Measurements from ENCODE around the gene BPIFB3.

DNA sequence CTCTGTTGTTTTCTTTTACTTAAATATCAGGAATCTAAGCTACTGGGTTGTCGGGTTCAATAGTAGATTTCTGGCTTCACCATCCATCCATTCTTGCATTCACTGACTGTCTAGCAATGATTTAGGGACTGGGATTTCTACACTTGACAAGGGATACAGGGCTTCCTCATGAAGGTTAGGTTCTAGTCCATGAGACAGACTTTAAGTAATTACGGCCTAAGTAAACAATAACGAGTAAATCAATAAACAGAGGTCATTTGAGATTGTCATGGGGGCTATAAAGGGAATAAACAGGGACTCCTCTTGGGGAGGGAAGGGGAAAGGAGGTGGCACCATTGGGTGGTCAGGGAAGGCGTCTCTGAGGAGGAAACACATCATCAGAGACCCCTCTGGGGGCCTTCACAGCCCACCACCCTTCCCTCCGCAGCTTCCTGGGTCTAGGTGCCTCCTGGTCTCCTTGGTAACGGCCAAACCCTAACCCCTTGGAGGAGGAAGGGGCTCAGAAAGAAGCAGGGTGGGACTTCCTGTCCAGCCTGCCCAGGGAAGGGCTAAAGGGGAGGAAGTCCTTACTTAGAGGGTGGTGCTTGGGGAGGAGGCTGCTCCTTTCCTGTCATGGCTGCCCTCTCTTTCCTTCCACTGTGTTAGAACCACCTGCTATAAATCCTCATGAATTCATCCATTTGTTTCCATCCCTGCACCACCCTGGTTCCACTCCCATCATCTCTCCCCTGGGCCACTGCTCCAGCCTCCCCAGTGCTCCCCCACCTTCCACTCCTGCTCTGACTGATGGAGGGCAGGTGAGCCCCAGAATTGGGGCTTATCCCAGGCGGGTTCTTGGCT lies 59.1 kb downstream of the BPIFB3 start:
- TF ChIP-seq, protein P1, sequence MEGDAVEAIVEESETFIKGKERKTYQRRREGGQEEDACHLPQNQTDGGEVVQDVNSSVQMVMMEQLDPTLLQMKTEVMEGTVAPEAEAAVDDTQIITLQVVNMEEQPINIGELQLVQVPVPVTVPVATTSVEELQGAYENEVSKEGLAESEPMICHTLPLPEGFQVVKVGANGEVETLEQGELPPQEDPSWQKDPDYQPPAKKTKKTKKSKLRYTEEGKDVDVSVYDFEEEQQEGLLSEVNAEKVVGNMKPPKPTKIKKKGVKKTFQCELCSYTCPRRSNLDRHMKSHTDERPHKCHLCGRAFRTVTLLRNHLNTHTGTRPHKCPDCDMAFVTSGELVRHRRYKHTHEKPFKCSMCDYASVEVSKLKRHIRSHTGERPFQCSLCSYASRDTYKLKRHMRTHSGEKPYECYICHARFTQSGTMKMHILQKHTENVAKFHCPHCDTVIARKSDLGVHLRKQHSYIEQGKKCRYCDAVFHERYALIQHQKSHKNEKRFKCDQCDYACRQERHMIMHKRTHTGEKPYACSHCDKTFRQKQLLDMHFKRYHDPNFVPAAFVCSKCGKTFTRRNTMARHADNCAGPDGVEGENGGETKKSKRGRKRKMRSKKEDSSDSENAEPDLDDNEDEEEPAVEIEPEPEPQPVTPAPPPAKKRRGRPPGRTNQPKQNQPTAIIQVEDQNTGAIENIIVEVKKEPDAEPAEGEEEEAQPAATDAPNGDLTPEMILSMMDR (conservative IDR thresholded peaks at IDR 0.05) = no peak
- TF ChIP-seq ZFX (IDR thresholded peaks at IDR 0.05) = no peak
